HG02938 (cell line): ENCODE results near the gene PHF24.
"Not testable (repeated sequence)": the region's sequence is repeated elsewhere in the genome, so short reads cannot be mapped to it uniquely, and the experiment has no call there.

Source experiments
- ATAC-seq: cut with Tn5 transposase; IDR thresholded peaks from one replicate; pipeline ENCODE4 v1.9.1; 2021; ENCODE audit warnings: mild to moderate bottlenecking, moderate library complexity; ENCODE audit not compliant: unreplicated experiment

The PHF24 gene

GRCh38 chr9:34957492-34958410 lies at the start of gene PHF24:
TSS of gene PHF24 (plus strand) at chr9:34958285. CDS start at chr9:34971299, 13,014 bp downstream.
- ATAC-seq = no peak

GRCh38 chr9:34927061-34927460 lies 31.0 kb upstream of the PHF24 start:
- no peak for ATAC-seq

GRCh38 chr9:34928921-34929320 lies 29.2 kb upstream of the PHF24 start:
- ATAC-seq = no peak

- ATAC-seq = no peak
Observed at GRCh38 chr9:34929506-34930102, 28.5 kb upstream of the PHF24 start.

- ATAC-seq = not testable (repeated sequence)
Observed at GRCh38 chr9:34939989-34940388, 18.1 kb upstream of the PHF24 start.

- ATAC-seq = no peak
Observed at GRCh38 chr9:34948451-34948850, 9.6 kb upstream of the PHF24 start.

- no peak for ATAC-seq
Observed at GRCh38 chr9:34954225-34954624, 3.9 kb upstream of the PHF24 start.

- ATAC-seq = not testable (repeated sequence)
Observed at GRCh38 chr9:34956066-34956465, 2.0 kb upstream of the PHF24 start.

GRCh38 chr9:34956648-34957047 lies 1.4 kb upstream of the PHF24 start:
- ATAC-seq = peak; percentile 48

GRCh38 chr9:34958411-34958982 lies 412 bp downstream of the PHF24 start:
- no peak for ATAC-seq

GRCh38 chr9:34959461-34959860 lies 1.4 kb downstream of the PHF24 start:
- no peak for ATAC-seq

- no peak for ATAC-seq
Observed at GRCh38 chr9:34961574-34962490, 3.7 kb downstream of the PHF24 start.

- ATAC-seq = no peak
Observed at GRCh38 chr9:34962546-34962945, 4.5 kb downstream of the PHF24 start.

- no peak for ATAC-seq
Observed at GRCh38 chr9:34963552-34963951, 5.5 kb downstream of the PHF24 start.

- no peak for ATAC-seq
Observed at GRCh38 chr9:34964458-34964857, 6.4 kb downstream of the PHF24 start.

GRCh38 chr9:34971146-34971811 lies 13.2 kb downstream of the PHF24 start:
- no peak for ATAC-seq

- no peak for ATAC-seq
Observed at GRCh38 chr9:34974664-34975063, 16.6 kb downstream of the PHF24 start.

GRCh38 chr9:34976441-34976840 lies 18.4 kb downstream of the PHF24 start:
- no peak for ATAC-seq

- no peak for ATAC-seq
Observed at GRCh38 chr9:34976992-34977391, 18.9 kb downstream of the PHF24 start.

- no peak for ATAC-seq
Observed at GRCh38 chr9:34980181-34980761, 22.2 kb downstream of the PHF24 start.
